Measurements from ENCODE around the gene ZDHHC8. TPM values are rescaled to one million over a fixed set of nuclear protein-coding genes. Genes with fewer than 3 reads are reported as not detected.

ZDHHC8 gene
- total RNA-seq, 3 donors from 2014 or later (not counting 1 experiment from before 2014, with no cell fraction given) = 64.0 to 75.6 (median 65.3) TPM

- DNase-seq (no peak), ATAC-seq (no peak)
- H3K36me3 Mint-ChIP-seq = no peaks in the 10 kb centered on the region
- no peaks in the 10 kb centered on the region for H3K9me3 Mint-ChIP-seq
- H3K27me3 ChIP-seq (ENCODE audit: control insufficient read depth, insufficient read depth, low read length) = no peaks in the 10 kb centered on the region
- no peak overlapping the region for H3K4me3 ChIP-seq (ENCODE audit: low read length)
- H3K9me3 ChIP-seq (ENCODE audit: control insufficient read depth, insufficient read depth, low read length) = no peaks in the 10 kb centered on the region
- H3K4me1 ChIP-seq (ENCODE audit: control insufficient read depth, insufficient read depth, low read length) = peaks cover 42% of the 10 kb centered on the region
- H3K27me3 Mint-ChIP-seq (ENCODE audit: low read depth in 2 of 2) = no peaks in the 10 kb centered on the region
- H3K27ac ChIP-seq (ENCODE audit: low read length) = no peak overlapping the region
- H3K36me3 ChIP-seq (ENCODE audit: control insufficient read depth, insufficient read depth, low read length) = peaks cover 7% of the 10 kb centered on the region
- WGBS (ENCODE audit: insufficient coverage) = 41% methylated on average over 26 of the region's 26 CpGs
- no peak overlapping the region for H3K4me3 Mint-ChIP-seq
- TF ChIP-seq CTCF (IDR thresholded peaks at IDR 0.05) = no peak
- intact Hi-C loops (cut with micrococcal nuclease) = no loop called here
- H3K4me1 Mint-ChIP-seq = peaks cover 6 to 47% of the 10 kb centered on the region in 2 donors
- peak overlapping the region in 1 of 2 donors; percentile 52 for H3K27ac Mint-ChIP-seq
Observed at GRCh38 chr22:20137671-20138416, 6.2 kb downstream of the ZDHHC8 start.

- Histone ChIP-seq H3K27ac (ENCODE audit: low read length) (no peak overlapping the region), H3K4me1 (ENCODE audit: control insufficient read depth, insufficient read depth, low read length) (peaks cover 36% of the 10 kb centered on the region), H3K4me3 (ENCODE audit: low read length) (no peak overlapping the region), H3K27me3 (ENCODE audit: control insufficient read depth, insufficient read depth, low read length) (no peaks in the 10 kb centered on the region), H3K36me3 (ENCODE audit: control insufficient read depth, insufficient read depth, low read length) (peaks cover 7% of the 10 kb centered on the region), H3K9me3 (ENCODE audit: control insufficient read depth, insufficient read depth, low read length) (no peaks in the 10 kb centered on the region)
- ATAC-seq = no peak
- 82% methylated on average over 4 of the region's 4 CpGs for WGBS (ENCODE audit: insufficient coverage)
- intact Hi-C loops (cut with micrococcal nuclease) = no loop called here
- Mint-ChIP-seq H3K36me3 (no peaks in the 10 kb centered on the region), H3K4me1 (peaks cover 6 to 41% of the 10 kb centered on the region in 2 donors), H3K9me3 (no peaks in the 10 kb centered on the region), H3K27me3 (ENCODE audit: low read depth in 2 of 2) (no peaks in the 10 kb centered on the region), H3K27ac (no peak overlapping the region), H3K4me3 (no peak overlapping the region)
- no peak for DNase-seq
- no peak for TF ChIP-seq CTCF (IDR thresholded peaks at IDR 0.05)
Observed at GRCh38 chr22:20138417-20138738, 6.8 kb downstream of the ZDHHC8 start.

GRCh38 chr22:20138868-20139267, 7.3 kb downstream of the ZDHHC8 start:
- Histone ChIP-seq H3K27ac (ENCODE audit: low read length) (no peak overlapping the region), H3K9me3 (ENCODE audit: control insufficient read depth, insufficient read depth, low read length) (no peaks in the 10 kb centered on the region), H3K4me3 (ENCODE audit: low read length) (no peak overlapping the region), H3K36me3 (ENCODE audit: control insufficient read depth, insufficient read depth, low read length) (peaks cover 7% of the 10 kb centered on the region), H3K27me3 (ENCODE audit: control insufficient read depth, insufficient read depth, low read length) (no peaks in the 10 kb centered on the region), H3K4me1 (ENCODE audit: control insufficient read depth, insufficient read depth, low read length) (peaks cover 32% of the 10 kb centered on the region)
- intact Hi-C loops (cut with micrococcal nuclease) = no loop called here
- Mint-ChIP-seq H3K4me3 (no peak overlapping the region), H3K27ac (peak overlapping the region in 1 of 2 donors; percentile 40), H3K27me3 (ENCODE audit: low read depth in 2 of 2) (no peaks in the 10 kb centered on the region), H3K4me1 (peaks cover 6 to 36% of the 10 kb centered on the region in 2 donors), H3K36me3 (no peaks in the 10 kb centered on the region), H3K9me3 (no peaks in the 10 kb centered on the region)
- 59% methylated on average over 16 of the region's 16 CpGs for WGBS (ENCODE audit: insufficient coverage)
- TF ChIP-seq CTCF (IDR thresholded peaks at IDR 0.05) = no peak
- DNase-seq (no peak), ATAC-seq (peak in 1 of 3 donors; percentile 51)
